Stimulated activated CD8-positive, alpha-beta memory T cell treated with anti-CD3 and anti-CD28 coated beads, Interleukin-4, amount 100 ng/mL, for 24 hours (primary cell): Measurements from ENCODE around the gene ZCCHC7.
"Not testable (repeated sequence)": the region's sequence is repeated elsewhere in the genome, so short reads cannot be mapped to it uniquely, and the experiment has no call there.

Experiments
- DNase-seq: peaks from one replicate; pipeline ENCODE4 v3.0.0-alpha.2; 2020; ENCODE audit warnings: low read depth

Gene ZCCHC7

DNA sequence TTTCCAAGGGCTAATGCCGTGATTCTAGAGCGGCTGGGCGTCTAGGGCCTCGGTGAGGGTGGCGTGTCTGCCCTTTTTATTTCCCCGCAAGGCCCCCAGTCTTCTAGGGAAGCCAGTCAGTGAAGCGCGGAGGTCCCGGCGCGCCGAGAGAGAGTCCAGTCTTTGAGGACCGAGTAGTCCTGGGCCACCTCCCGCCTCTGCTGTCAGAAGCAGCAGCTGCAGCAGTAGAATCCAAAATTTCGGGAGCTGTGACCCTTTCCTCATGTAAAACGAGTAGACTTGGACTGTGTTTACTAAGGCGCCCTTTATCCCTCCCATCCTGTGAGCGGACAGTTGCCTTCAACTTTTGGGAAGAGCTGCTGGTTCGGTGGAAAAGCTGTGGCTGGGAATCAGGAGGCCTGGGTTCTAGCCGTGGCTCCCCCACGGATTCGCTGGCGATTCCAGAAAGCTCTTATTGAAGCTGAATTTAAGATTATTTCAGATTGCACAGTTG, 515 bp downstream of the ZCCHC7 start:
- DNase-seq: not testable (repeated sequence)

DNA sequence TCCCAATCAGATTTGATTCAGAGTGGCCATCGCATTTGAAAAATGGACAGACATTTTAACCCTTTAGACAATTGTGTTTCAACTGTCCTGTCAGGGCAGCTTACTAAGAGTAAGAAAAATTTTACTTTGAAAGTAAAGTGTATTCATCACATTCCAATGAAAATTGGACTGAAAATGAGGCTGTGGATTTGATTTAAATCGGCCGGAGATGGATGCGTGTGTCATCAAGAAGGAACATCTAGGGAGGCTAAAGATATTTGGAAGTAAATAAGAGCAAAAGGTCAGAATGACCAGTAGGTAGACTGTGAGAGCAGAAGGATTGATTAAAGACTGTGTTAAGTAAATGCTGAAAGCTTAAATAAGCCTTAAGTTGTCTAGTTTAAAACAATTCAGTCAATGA, 1.5 kb downstream of the ZCCHC7 start:
- no peak for DNase-seq

DNA sequence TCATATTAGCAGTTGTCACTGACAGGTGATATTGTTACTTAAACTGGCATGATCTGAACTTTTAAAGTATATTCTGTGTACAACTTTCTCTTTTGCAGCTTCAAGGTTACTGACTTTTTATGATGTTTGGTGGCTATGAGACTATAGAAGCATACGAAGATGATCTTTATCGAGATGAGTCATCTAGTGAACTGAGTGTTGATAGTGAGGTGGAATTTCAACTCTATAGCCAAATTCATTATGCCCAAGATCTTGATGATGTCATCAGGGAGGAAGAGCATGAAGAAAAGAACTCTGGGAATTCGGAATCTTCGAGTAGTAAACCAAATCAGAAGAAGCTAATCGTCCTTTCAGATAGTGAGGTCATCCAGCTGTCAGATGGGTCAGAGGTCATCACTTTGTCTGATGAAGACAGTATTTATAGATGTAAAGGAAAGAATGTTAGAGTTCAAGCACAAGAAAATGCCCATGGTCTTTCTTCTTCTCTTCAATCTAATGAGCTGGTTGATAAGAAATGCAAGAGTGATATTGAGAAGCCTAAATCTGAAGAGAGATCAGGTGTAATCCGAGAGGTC, 5.9 kb downstream of the ZCCHC7 start:
- no peak for DNase-seq

DNA sequence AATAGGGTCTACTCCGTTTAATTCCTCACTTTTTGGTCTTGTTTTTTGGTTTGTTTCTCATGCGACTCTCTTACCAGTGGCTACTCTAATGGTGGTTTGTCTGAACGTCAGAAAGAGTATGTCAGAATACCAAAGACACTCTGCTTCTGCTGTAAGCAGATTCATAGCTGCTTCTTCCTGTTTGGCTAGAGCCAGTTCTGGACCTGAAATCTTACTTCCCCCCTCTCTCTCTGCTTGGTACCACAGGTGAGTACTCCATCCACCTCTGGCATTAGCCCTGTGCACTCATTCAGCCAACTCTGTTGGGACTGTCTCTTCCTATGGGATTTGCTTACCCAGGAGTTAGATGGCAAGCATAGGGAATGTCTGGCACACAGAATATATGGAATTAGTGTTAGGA, 6.6 kb downstream of the ZCCHC7 start:
- DNase-seq: no peak

DNA sequence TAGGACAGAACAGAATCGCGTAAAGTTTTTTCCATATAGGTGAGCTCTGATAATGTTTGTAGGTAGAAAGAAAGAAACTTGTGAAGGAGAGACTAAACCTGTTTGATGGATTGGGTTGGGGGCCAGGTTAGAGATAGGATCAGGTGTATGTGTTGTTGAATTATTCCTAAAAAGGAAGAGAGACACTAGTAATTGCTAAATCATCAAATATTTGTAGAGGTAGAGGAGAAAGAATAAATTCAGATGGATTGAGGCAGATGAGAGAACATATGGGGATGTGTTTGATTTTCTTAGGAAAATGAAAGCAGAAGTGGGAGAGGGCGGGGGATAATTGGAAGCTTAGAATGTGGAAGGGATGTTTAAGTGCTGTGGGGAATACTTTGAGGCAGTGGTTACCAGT, 7.7 kb downstream of the ZCCHC7 start:
- DNase-seq: no peak

DNA sequence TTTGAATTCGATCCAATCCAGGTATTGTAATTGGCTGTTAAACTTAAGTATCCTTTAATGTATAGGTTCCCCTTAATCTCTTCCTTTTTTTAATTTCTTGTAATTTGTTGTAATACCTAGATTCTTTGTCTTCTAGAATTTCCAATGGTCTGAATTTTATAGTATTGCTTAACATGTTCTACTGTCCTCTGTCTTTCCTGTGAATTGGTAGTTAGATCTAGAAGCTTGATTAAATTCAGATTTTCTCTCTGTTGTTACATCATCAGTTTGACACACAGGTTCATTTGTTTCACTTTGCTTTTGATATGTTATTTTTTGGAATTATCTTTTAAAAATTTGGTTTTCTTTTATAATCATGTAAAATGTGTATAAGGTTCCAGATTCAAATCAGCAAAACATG, 13.8 kb downstream of the ZCCHC7 start:
- no peak for DNase-seq

DNA sequence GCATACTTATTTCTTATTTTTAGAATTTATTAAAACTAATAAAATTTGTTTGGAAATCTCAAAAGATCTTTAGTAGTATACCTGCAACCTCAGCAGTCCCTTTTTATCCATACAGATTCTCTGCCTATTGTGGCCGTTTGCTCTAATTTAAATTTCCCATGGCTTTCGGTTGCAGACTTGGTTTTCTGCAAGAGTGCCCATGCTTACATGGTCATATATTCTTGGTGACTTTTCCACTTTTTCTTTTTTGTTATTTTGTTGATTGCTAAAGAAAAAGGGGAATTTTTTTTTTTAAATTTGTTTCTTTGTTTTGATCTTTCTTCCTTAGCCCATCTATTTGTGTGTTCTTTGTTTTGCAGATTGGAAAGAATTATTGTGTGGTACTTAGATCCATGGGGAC, 20.6 kb downstream of the ZCCHC7 start:
- no peak for DNase-seq

DNA sequence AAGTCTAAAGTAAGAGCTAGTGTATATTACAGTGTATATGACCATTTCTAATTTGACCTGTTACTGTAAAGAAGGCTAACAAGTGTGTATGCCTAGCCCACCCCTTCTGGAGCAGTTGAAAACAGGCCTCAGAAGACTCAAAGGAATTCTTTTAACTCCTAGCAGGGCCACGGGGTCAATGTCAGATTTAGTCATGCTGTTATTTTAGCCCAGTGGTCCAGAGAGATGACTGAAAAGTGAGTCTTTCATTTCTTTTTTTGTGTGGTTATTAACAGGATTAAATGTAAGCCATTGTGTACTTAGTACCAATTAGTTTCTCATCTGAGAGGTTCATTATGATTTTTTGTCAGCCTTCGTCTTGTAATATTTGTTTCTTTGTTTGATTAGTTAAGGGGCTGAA, 24.4 kb downstream of the ZCCHC7 start:
- DNase-seq: no peak

DNA sequence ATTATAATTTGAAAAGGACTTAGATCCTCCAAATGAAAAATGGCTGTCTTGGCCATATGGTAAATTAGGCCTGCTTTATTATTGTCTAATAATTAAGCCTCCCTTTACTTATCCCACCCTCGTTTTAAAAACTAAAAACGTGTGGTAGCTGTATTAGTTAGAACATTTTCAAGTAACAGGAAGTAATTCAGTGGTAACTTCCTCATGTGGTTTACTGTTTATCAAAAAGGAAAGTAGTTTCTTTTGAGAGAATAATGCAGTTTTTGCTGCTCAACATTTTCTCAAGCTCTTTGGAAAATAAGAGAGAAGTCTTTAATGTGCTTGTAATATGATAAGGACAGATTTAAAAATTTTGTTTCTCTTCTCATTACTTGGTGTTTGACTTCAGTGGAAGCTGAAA, 26.0 kb downstream of the ZCCHC7 start:
- DNase-seq: no peak

DNA sequence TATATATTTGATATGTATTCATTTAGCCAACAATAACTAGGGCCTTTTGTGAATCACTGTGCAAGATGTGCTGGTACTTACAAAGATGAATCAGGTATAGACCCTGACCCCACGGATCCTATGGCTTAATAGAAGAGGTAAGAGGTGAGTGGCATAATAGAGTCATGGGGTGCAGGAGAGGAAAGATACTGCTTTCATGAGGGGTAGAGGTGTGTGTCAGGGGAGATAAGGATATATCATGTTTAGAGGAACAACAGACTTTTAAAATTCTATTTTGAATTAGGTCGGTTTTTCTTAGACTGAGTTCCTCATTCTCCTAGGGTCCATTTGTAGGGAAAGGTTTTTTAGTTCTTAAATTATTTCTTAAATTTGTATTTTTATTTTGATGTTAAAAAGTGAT, 27.8 kb downstream of the ZCCHC7 start:
- no peak for DNase-seq

DNA sequence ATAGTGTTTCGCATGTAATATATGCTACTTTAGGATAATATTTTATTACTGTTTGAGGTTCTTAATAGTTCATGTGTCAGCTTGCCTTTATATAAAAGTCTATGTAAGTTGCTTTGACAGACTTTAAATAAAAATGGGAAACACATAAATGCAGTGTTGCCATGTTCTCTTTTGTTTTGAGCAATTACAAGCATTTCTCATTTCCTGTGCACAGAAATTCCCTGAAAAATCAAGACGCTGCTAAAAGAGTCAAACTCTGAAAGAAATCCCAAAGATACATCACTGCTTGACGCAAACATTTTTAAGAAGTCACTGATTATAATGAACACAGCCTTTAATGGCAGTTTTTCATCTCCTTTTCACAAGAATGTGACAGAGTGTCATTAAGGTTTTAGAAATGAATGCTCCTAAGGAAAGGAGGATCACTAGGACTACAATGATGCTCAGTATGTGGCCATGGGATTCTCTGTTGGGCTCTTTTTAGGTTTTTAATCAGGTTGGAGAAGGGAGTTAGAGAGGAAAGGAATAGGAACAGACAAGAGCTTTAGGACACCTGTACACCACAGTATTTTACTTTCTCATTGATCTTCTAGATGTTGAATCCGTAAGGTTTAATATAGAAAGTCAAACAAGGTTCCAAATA, 29.4 kb downstream of the ZCCHC7 start:
- no peak for DNase-seq

DNA sequence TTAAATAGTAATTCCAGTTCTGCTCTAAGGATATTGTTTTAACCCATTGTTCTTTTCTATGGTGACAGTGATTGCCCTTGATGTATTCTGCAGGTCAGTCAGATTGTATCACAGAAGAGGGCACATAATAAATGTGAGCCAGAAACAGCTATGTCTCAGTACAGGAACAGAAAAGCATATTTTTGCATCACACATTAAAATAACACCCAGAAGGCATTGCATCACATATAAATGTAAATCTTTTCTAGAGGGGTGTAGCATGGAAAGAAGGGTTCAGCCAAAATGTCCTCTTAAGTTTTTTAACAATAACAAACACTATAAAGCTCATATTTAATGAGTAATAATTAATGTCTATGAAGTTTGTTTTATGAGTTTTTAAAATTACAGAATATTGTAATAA, 30.0 kb downstream of the ZCCHC7 start:
- DNase-seq: no peak

DNA sequence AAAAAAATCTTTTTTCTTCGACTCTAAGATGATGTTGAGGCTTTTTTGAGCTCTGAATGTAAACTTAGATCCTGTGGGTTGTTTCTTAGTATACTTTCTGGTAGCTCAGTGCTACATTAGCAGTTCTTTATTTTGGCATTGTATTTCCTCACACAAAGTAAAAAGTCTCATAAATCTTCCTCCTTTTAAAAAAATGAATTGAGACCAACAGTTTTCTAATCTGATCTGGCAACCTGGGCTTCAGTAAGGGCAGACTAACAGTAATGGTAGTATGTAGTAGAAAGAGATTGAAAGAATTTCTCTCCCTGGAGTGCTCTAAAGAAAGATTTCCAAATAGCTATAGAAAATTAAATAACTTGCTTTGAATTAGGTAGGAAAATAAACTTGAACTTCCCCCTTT, 31.4 kb downstream of the ZCCHC7 start:
- no peak for DNase-seq

DNA sequence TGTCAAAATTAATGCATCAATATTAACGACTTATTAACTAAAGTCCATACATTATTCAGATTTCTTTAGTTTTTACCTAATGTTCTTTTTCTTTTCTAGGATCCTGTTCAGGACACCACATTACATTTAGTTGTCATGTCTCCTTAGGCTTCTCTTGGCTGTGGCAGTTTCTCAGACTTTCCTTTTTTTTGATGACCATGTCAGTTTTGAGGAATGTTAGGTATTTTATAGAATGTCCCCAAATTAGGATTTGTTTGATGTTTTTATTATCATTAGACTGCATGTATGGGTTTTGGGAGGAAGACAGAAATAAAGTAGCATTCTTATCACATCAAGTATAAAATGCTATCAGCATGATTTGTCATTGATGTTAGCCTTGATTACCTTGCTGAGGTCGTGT, 32.0 kb downstream of the ZCCHC7 start:
- DNase-seq: no peak

DNA sequence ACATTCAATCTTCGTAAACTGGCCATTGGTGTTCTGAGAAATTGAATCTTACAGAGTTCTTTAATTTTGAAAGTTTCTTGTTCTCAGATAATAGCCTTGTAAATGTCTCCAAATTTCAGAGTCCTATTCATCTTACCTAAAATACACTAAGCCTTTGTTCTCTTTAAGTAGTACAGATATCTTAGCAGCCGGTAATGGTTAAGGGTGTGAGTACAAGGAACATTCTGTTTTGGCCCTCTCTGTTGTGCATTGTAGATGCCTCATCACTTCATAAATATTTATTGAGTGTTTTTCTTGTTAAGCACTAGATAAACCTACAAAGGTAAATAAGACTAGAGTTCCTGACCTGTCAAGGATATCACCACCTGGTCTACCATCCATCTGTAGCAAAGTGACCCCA, 35.2 kb downstream of the ZCCHC7 start:
- no peak for DNase-seq

DNA sequence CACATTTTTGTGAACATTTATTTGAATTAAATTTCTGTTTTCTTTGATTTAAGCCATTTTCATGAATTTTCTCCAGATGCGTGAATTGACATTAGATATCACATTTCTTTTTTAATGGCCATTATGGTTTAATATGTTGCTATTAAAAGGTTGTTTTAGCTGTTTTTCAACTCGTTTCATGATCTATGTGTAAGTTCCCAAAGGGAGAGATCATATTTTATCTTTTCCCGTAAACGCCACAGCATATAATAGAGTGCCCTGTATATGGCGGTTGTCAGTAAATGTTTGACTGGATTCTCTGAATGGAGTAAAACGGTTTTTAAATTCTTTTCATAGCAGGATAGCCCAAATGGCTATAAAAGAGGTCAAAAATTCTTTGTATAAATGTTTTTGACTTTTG, 35.8 kb downstream of the ZCCHC7 start:
- no peak for DNase-seq

DNA sequence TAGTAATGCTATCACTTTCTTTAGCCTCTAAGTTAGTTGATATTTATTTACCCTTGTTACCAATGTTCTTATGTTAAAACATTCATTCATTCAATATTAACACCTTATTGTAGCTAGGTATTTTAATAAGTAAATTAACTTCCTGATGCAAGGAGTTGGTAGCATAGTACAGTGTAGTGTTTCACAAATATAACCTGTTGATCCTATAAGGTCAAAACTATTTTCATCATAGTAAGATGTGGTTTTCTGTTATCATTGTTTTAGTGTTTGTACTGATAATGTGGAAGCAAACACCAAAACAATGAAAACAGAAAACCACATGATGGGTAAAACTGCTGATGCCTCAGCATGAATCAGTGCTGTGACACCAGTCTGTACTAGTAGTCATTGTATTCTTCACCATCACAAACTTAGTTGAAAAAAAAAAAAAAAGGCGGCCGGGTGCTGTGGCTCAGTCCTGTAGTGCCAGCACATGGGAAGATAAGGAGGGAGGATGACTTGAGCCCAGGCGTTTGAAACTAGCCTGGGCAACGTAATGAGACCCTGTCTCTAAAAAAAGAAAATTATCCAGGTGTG, 36.5 kb downstream of the ZCCHC7 start:
- no peak for DNase-seq

DNA sequence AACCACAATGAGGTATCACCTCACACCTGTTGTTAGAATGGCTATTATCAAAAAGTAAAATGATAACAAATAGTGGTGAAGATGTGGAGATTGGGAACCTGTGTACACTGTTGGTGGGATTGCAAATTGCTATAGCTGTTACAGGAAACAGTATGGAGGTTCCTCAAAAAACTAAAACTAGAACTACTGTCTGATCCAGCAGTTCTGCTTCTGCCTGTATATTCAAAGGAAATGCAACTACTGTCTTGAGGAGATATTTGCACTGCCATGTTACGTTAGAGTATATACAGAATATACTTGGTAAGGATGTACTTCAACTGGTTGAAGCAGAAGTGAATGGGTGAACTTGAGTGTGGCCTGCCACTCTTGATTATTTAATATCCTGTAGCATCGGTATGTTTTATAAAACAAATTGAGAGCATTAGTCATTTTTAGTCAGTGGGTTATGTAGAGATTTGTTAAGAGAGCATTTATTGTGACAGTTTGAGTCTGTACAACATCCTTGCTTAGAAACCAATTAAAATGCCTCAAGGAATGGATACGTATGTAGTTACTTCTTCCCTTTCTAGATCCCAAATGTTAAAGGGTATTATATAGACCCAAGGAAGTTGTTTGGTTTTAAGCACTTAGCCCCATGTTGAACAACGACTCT, 37.5 kb downstream of the ZCCHC7 start:
- no peak for DNase-seq

DNA sequence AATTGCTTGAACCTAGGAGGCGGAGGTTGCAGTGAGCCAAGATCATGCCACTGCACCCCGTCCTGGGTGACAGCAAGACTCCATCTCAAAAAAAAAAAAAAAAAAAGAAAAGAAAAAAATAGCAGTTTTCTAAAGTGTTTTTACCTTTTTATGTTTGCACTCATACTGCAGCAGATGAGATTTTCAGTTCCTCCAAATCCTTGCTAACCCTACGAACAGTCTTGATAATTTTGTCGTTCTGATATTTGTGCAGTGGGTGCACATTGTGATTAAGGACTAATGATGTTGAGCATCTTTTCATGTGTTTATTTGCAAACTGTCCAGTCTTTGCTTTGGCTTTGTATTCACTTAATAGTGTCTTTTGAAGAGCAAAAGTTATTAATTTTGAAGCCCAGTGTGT, 42.9 kb downstream of the ZCCHC7 start:
- no peak for DNase-seq

DNA sequence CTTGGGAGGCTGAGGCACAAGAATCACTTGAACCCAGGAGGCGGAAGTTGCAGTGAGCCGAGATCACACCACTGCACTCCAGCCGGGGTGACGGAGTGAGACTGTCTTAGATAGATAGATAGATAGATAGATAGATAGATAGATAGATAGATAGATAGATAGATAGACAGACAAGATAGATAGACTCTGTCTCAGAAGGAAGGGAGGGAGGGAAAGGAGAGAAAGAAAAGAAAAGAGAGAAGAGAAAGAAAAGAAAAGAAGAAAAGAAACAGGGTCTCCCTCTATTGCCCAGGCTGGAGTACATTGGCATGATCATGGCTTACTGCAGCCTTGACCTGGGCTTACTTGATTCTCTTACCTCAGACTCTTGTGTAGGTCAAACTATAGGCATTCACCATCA, 44.0 kb downstream of the ZCCHC7 start:
- not testable (repeated sequence) for DNase-seq

DNA sequence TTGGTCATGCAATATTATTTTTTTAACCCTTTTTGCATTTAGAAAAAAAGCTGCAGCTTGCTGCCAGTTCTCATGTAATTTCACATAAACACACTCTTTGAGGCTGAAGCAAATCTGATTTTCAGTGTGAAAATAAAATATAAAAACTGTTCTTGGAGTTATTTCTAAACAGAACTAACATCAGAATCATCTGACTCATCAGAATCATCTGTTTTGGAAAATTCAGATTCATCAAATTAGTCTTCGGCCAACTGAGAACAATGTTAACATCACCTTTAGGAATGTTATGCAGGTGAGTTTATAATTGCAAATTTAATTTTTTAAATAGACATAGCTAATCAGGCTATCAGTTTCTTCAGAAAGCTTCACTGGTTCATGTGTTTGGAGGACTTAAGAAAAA, 45.3 kb downstream of the ZCCHC7 start:
- DNase-seq: no peak

DNA sequence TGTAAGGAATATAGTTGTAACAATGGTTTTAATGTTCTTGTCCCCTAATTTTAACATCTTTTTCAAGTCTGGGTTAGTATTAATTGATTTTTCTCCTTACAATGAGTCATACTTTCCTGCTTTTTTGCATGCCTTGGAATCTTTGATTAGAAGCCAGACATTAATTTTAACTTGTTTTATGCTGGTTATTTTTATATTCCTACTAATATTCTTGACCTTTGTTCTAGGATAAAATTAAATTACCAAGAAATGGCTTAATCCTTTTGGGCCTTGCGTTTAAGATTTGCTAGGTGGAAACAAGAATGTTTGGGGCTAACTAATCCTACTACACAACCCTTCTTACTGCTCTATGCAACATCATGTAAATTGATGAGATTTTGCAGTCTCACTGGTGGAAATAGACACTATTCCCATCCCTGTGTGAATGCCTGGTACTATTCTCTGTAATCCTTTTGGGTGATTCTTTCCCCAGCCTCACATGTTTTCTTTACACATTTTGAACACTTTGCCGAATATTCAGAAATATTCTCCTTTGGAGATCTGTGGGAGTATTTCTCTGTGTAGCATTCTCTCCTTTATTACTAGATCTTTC, 47.2 kb downstream of the ZCCHC7 start:
- DNase-seq: no peak

DNA sequence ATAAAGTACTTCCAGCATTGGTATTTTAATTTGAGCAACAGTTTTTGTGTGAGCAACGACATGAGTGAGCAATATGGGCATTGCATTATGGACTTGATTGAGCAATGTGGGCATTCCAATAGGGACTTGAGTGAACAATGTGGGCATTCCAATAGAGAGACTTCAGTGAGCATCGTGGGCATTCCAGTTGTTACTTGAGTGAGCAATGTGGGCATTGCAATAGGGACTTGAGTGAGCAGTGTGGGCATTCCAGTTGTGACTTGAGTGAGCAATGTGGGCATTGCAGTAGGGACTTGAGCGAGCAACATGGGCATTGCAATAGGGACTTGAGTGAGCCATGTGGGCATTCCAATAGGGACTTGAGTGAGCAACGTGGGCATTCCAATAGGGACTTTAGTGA, 52.2 kb downstream of the ZCCHC7 start:
- DNase-seq: no peak
